DND-41 (cell line): Measurements from ENCODE around the gene GTF2A1L.

Experiments
- ATAC-seq: fragments of 200-7000 bp; cut with Tn5 transposase; 3 replicates; pipeline ENCODE4 v1.9.1; 2021; ENCODE audit warnings: low read depth; ENCODE audit not compliant: insufficient read depth
- DNase-seq: peaks from one replicate; pipeline ENCODE4 v3.0.0-alpha.2; 2020
- H2AFZ ChIP-seq: 2 replicates; pipeline ENCODE4 v1.6.0; 2012; ENCODE audit warnings: low read depth, low read length
- H3K27ac ChIP-seq: 2 replicates; pipeline ENCODE4 v1.5.1; 2012; ENCODE audit warnings: low read length, inconsistent platforms
- H3K27me3 ChIP-seq: fragments of 200-600 bp; sonication (generic); 2 replicates; pipeline ENCODE4 v1.6.0; 2012; ENCODE audit warnings: low read length, mild to moderate bottlenecking, inconsistent platforms; ENCODE audit not compliant: insufficient read depth, poor library complexity
- H3K36me3 ChIP-seq: 2 replicates; pipeline ENCODE4 v1.5.1; 2012; ENCODE audit warnings: low read length, inconsistent platforms; ENCODE audit not compliant: insufficient read depth
- H3K4me1 ChIP-seq: 2 replicates; pipeline ENCODE4 v1.5.1; 2012; ENCODE audit warnings: mild to moderate bottlenecking, low read length; ENCODE audit not compliant: insufficient read depth
- H3K4me2 ChIP-seq: 2 replicates; pipeline ENCODE4 v1.6.0; 2012; ENCODE audit warnings: mild to moderate bottlenecking, moderate library complexity, low read length, inconsistent platforms; ENCODE audit not compliant: insufficient read depth
- H3K4me3 ChIP-seq, 2 experiments: fragments of 200-600 bp in 1 of 2; shearing (Covaris generic) in 1 of 2; 2 replicates each; pipeline ENCODE4 v1.5.1; 2012 to 2016; ENCODE audit warnings: inconsistent platforms in 2 of 2, low read length in 2 of 2, mild to moderate bottlenecking in 2 of 2, low read depth in 1 of 2, moderate library complexity in 1 of 2
- H3K79me2 ChIP-seq: 2 replicates; pipeline ENCODE4 v1.6.0; 2012; ENCODE audit warnings: low read length, inconsistent platforms; ENCODE audit not compliant: insufficient read depth
- H3K9ac ChIP-seq: 2 replicates; pipeline ENCODE4 v1.6.0; 2012; ENCODE audit warnings: low read depth, mild to moderate bottlenecking, inconsistent platforms, low read length, moderate library complexity
- H3K9me3 ChIP-seq: 2 replicates; pipeline ENCODE4 v1.5.1; 2012; ENCODE audit warnings: low read length, moderate library complexity, mild to moderate bottlenecking, inconsistent platforms; ENCODE audit not compliant: insufficient read depth, severe bottlenecking
- H4K20me1 ChIP-seq: 2 replicates; pipeline ENCODE4 v1.6.0; 2012; ENCODE audit warnings: low read length; ENCODE audit not compliant: insufficient read depth
- EZH2 ChIP-seq: IDR thresholded peaks from 3 replicates; pipeline ENCODE4 v1.6.1; 2012; ENCODE audit warnings: borderline replicate concordance, low read depth, mild to moderate bottlenecking, moderate library complexity, low read length, inconsistent platforms; ENCODE audit not compliant: severe bottlenecking
- TF ChIP-seq, protein P1 (sequence below): IDR thresholded peaks from 2 replicates; pipeline ENCODE4 v1.5.1; 2012; ENCODE audit warnings: borderline replicate concordance, low read length, moderate library complexity, mild to moderate bottlenecking; ENCODE audit not compliant: poor library complexity, severe bottlenecking; ENCODE audit errors: extremely low read depth

GTF2A1L gene, protein sequence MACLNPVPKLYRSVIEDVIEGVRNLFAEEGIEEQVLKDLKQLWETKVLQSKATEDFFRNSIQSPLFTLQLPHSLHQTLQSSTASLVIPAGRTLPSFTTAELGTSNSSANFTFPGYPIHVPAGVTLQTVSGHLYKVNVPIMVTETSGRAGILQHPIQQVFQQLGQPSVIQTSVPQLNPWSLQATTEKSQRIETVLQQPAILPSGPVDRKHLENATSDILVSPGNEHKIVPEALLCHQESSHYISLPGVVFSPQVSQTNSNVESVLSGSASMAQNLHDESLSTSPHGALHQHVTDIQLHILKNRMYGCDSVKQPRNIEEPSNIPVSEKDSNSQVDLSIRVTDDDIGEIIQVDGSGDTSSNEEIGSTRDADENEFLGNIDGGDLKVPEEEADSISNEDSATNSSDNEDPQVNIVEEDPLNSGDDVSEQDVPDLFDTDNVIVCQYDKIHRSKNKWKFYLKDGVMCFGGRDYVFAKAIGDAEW

DNA sequence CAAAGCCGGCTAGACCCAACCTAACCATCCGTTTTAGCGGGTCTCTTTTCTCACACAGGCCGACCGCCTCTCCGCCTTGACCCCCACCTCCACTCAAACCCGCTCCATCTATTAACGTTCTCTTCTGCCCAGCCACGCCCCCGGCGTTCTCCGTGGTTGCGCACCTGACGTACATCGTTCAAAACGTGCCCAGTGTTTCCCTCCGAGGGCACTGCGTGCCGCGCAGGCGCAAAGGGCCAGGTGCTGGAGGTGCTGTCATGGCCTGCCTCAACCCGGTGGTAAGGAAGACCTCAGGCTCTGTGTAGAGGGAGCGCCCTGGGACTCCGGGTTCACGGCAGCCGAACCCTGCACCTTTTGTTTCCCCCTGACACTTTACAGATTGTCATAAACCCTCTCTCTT is at the start of gene GTF2A1L:
GTF2A1L (plus strand) TSS at position 239 of the 400 bp plus-strand sequence; CDS start at position 258, 19 bp downstream.
- no peaks in the 10 kb centered on the region for H3K36me3 ChIP-seq
- no peaks in the 10 kb centered on the region for H4K20me1 ChIP-seq
- no peak for ATAC-seq
- no peaks in the 10 kb centered on the region for H3K27me3 ChIP-seq
- no peaks in the 10 kb centered on the region for H3K4me1 ChIP-seq
- H3K9me3 ChIP-seq: no peaks in the 10 kb centered on the region
- H2AFZ ChIP-seq: no peak within 1 kb of the TSS
- no peak for DNase-seq
- no peak within 1 kb of the TSS for H3K9ac ChIP-seq
- no peak within 1 kb of the TSS for H3K4me3 ChIP-seq
- H3K4me2 ChIP-seq: no peak within 1 kb of the TSS
- no peak for TF ChIP-seq EZH2
- TF ChIP-seq, protein P1, sequence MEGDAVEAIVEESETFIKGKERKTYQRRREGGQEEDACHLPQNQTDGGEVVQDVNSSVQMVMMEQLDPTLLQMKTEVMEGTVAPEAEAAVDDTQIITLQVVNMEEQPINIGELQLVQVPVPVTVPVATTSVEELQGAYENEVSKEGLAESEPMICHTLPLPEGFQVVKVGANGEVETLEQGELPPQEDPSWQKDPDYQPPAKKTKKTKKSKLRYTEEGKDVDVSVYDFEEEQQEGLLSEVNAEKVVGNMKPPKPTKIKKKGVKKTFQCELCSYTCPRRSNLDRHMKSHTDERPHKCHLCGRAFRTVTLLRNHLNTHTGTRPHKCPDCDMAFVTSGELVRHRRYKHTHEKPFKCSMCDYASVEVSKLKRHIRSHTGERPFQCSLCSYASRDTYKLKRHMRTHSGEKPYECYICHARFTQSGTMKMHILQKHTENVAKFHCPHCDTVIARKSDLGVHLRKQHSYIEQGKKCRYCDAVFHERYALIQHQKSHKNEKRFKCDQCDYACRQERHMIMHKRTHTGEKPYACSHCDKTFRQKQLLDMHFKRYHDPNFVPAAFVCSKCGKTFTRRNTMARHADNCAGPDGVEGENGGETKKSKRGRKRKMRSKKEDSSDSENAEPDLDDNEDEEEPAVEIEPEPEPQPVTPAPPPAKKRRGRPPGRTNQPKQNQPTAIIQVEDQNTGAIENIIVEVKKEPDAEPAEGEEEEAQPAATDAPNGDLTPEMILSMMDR: no peak
- H3K79me2 ChIP-seq: no peaks in the 10 kb centered on the region
- H3K27ac ChIP-seq: no peak within 1 kb of the TSS

GRCh38 chr2:48568547-48568946 is 49.1 kb upstream of the GTF2A1L start:
- Histone ChIP-seq H3K4me3 (no peak overlapping the region), H3K79me2 (no peaks in the 10 kb centered on the region), H3K9ac (no peak overlapping the region), H3K4me2 (no peak overlapping the region), H3K4me1 (no peaks in the 10 kb centered on the region), H4K20me1 (no peaks in the 10 kb centered on the region), H3K36me3 (no peaks in the 10 kb centered on the region), H3K9me3 (no peaks in the 10 kb centered on the region), H3K27me3 (no peaks in the 10 kb centered on the region), H3K27ac (no peak overlapping the region), H2AFZ (no peak overlapping the region)
- no peak for TF ChIP-seq EZH2
- TF ChIP-seq, protein P1: no peak
- DNase-seq: no peak
- ATAC-seq: no peak

- Histone ChIP-seq H3K79me2 (no peaks in the 10 kb centered on the region), H3K27ac (no peak overlapping the region), H3K4me3 (no peak overlapping the region), H3K4me1 (no peaks in the 10 kb centered on the region), H4K20me1 (no peaks in the 10 kb centered on the region), H3K9ac (no peak overlapping the region), H3K4me2 (no peak overlapping the region), H3K36me3 (no peaks in the 10 kb centered on the region), H3K27me3 (no peaks in the 10 kb centered on the region), H2AFZ (no peak overlapping the region), H3K9me3 (no peaks in the 10 kb centered on the region)
- TF ChIP-seq, protein P1: no peak
- no peak for TF ChIP-seq EZH2
- ATAC-seq (no peak), DNase-seq (no peak)
Measured at GRCh38 chr2:48569433-48569832, 48.2 kb upstream of the GTF2A1L start.
